Activated CD4-positive, alpha-beta T cell treated with anti-CD3 and anti-CD28 coated beads, Interleukin-2, amount 50 U/mL, for 4 hours (primary cell): ENCODE measurements around the gene LRP1-AS.
"Not testable (repeated sequence)": the region's sequence is repeated elsewhere in the genome, so short reads cannot be mapped to it uniquely, and the experiment has no call there.

Experiments used
- DNase-seq, 2 experiments: peaks; one replicate each; pipeline ENCODE4 v3.0.0-alpha.2; 2020

The LRP1-AS gene

GRCh38 chr12:57138526-57139272 is 8.7 kb downstream of the LRP1-AS start:
- no peak for DNase-seq

GRCh38 chr12:57135527-57136326 is 11.7 kb downstream of the LRP1-AS start:
- no peak for DNase-seq

GRCh38 chr12:57134949-57135348 is 12.5 kb downstream of the LRP1-AS start:
- DNase-seq = no peak

GRCh38 chr12:57133916-57134315 is 13.5 kb downstream of the LRP1-AS start:
- no peak for DNase-seq

GRCh38 chr12:57133013-57133569 is 14.3 kb downstream of the LRP1-AS start:
- no peak for DNase-seq

- DNase-seq = no peak
Measured at GRCh38 chr12:57131896-57132744, 15.3 kb downstream of the LRP1-AS start.

- DNase-seq = no peak
Measured at GRCh38 chr12:57130941-57131340, 16.5 kb downstream of the LRP1-AS start.

- no peak for DNase-seq
Measured at GRCh38 chr12:57129889-57130288, 17.5 kb downstream of the LRP1-AS start.

- DNase-seq = no peak
Measured at GRCh38 chr12:57129321-57129842, 18.0 kb downstream of the LRP1-AS start.

GRCh38 chr12:57128519-57129247 is 18.7 kb downstream of the LRP1-AS start:
- DNase-seq = no peak

GRCh38 chr12:57127726-57128518 is 19.5 kb downstream of the LRP1-AS start, which contains the start of gene LRP1:
Gene LRP1 (plus strand): TSS chr12:57128483. CDS start chr12:57128965, 482 bp downstream.
- peak; percentile 72 to 77 for DNase-seq

GRCh38 chr12:57127101-57127725 is 20.2 kb downstream of the LRP1-AS start:
- peak; percentile 67 to 68 for DNase-seq

- DNase-seq = no peak
Measured at GRCh38 chr12:57126561-57126960, 20.9 kb downstream of the LRP1-AS start.

- no peak for DNase-seq
Measured at GRCh38 chr12:57126061-57126460, 21.4 kb downstream of the LRP1-AS start.

- peak; percentile 70 to 72 for DNase-seq
Measured at GRCh38 chr12:57124261-57124877, 23.1 kb downstream of the LRP1-AS start.

GRCh38 chr12:57123813-57124212 is 23.6 kb downstream of the LRP1-AS start:
- DNase-seq = no peak

GRCh38 chr12:57120718-57121117 is 26.7 kb downstream of the LRP1-AS start:
- not testable (repeated sequence) for DNase-seq

- no peak for DNase-seq
Measured at GRCh38 chr12:57119294-57120085, 27.9 kb downstream of the LRP1-AS start.

GRCh38 chr12:57118711-57119271 is 28.6 kb downstream of the LRP1-AS start:
- DNase-seq = no peak
